Measurements from ENCODE around the gene COMMD1.
"Not testable (repeated sequence)": the region's sequence is repeated elsewhere in the genome, so short reads cannot be mapped to it uniquely, and the experiment has no call there.

- TF ChIP-seq EZH2 (IDR thresholded peaks at IDR 0.05; ENCODE audit: borderline replicate concordance, low read depth, low read length, severe bottlenecking); CTCF (IDR thresholded peaks at IDR 0.05; ENCODE audit: borderline replicate concordance, extremely low read depth, low read length, poor library complexity, severe bottlenecking): not testable (repeated sequence)
Measured at GRCh38 chr2:62004428-62004827, 99.0 kb downstream of the COMMD1 start.
